ENCODE results near the gene NEMF.
A peak's percentile ranks its signal among the peaks of the same experiment; 100 is the strongest.
"Not testable (repeated sequence)": the region's sequence is repeated elsewhere in the genome, so short reads cannot be mapped to it uniquely, and the experiment has no call there.

The NEMF gene

DNA sequence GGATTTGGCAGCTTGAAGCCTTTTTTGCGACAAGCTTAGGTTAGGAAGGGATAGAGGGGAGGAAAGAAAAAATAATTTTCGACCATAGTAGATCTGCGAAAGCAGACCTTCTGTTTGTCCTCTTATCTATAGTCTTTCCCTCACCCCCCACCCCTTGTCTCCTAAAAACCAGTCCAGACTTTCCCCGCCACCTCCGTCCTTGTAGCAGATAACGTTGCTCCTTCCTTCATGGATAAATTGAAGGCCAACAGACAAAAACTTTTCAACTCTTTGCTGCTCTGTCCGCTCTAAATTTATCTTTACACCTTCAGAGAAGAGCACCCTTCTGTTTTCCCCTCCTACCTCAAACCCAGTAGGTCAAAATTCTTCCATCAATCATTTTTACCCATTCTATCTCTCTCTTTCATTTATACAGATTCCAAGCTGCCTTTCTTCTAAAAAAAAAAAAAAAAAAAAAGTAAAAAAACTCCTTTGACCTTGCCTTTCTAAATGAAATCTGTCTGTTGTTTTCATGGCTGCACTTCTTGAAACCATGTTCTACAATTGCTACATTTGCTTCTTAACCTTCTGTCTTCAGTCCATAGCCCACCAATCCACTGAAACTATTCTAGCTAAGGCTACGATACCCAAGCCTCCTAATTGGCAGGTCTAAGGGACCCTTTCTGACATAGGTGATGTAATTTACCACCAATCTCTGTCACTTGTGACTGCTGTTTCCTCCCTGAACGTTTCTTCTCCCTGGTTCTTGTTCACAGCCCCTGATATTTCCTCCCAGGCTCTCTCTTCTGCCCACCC is 11.1 kb upstream of the NEMF start:
- H3K36me3 ChIP-seq (ENCODE audit: insufficient read depth, low read length): no peaks in the 10 kb centered on the region
- H3K9ac ChIP-seq (ENCODE audit: low read depth, low read length): peak overlapping the region; percentile 93
- H3K9me3 ChIP-seq (ENCODE audit: control insufficient read depth, insufficient read depth, low read length): no peaks in the 10 kb centered on the region
- peaks cover 3% of the 10 kb centered on the region; the same call in 1 of the 2 replicates for H3K4me1 ChIP-seq (ENCODE audit: insufficient read depth, low read length)

DNA sequence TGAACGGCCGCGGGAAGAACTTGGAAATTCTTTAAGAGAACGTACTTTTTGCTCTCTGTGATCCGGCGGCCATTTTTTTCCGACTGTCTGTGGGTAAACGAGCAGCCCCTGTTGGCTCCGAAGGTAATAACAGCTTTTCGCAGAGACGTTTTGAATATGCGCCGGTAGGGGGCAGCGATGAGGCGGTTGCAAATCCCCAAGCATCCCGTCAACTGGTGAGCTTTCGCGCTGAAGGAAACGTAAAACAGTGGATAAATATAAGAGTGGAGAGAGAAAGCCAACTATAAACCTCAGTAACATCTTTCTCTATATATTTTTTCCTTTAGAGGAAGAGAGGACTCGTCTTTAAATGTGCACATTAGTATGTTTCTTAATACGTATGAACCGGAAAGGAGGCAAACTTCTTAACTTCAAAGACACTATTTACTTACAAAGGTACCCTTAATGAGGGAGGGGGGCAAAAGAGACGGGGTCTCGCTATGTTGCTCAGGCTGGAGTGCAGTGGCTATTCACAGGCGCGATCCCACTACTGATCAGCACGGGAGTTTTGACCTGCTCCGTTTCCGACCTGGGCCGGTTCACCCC is 9.6 kb upstream of the NEMF start:
- no peaks in the 10 kb centered on the region for H3K9me3 ChIP-seq (ENCODE audit: control insufficient read depth, insufficient read depth, low read length)
- H3K9ac ChIP-seq (ENCODE audit: low read depth, low read length): peak overlapping the region; percentile 76
- H3K36me3 ChIP-seq (ENCODE audit: insufficient read depth, low read length): no peaks in the 10 kb centered on the region
- H3K4me1 ChIP-seq (ENCODE audit: insufficient read depth, low read length): no peaks in the 10 kb centered on the region

DNA sequence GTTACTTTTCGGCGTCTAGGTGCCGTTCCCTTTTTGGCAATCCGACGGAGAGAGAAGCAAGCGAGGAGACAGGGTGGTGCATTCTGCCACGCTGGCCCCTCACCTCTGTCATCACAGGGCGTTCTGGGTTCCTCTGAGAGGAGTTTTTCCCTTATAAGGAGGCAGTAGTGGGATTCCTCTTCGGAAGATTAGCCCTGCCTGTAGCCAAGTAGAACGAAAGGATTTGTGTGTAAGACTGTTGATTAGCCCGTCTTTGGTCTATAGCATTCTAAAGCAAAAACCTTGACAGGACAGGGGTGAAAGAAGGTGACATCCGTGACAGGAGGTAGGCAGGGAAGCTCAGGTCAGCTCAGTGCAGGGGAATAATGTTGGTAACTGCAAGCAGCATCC is 9.1 kb upstream of the NEMF start:
- Histone ChIP-seq H3K9me3 (ENCODE audit: control insufficient read depth, insufficient read depth, low read length) (no peaks in the 10 kb centered on the region), H3K9ac (ENCODE audit: low read depth, low read length) (peak overlapping the region; percentile 76), H3K4me1 (ENCODE audit: insufficient read depth, low read length) (no peaks in the 10 kb centered on the region), H3K36me3 (ENCODE audit: insufficient read depth, low read length) (no peaks in the 10 kb centered on the region)

DNA sequence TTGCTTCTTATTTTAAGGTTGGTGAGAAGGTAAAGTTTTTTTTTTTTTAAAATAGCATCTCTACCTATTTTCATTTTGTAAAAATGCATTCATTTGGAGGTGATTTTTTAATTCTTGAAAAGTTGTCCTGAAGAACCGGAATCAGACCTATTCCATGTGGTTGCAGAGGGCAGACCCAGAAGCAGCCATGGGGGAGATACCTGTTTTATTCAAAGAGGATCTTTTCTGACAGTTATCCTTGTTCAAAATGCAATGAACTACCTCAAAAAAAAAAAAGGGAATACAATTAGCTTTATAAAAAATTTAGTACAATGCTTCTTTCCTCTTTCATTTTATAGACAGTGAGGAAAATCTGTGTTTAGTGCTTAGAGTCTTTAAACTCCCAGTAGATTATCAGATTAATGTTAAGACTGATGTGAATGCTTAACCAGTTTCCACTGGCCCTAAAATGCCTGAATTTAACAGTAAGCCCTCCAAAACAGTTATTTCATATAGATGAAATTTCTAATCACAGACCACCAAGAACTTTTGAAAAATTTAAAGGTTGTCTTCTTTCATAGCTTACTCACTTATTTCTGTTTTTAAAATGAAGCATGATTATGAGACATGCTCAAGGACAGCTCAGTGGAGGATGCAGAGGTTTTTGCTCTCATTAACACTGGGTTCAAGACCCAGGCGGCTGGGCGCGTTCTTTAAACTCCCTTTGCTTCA is 8.6 kb upstream of the NEMF start:
- H3K4me1 ChIP-seq (ENCODE audit: insufficient read depth, low read length): no peaks in the 10 kb centered on the region
- no peaks in the 10 kb centered on the region for H3K9me3 ChIP-seq (ENCODE audit: control insufficient read depth, insufficient read depth, low read length)
- no peaks in the 10 kb centered on the region for H3K36me3 ChIP-seq (ENCODE audit: insufficient read depth, low read length)
- peak overlapping the region; percentile 76 for H3K9ac ChIP-seq (ENCODE audit: low read depth, low read length)

DNA sequence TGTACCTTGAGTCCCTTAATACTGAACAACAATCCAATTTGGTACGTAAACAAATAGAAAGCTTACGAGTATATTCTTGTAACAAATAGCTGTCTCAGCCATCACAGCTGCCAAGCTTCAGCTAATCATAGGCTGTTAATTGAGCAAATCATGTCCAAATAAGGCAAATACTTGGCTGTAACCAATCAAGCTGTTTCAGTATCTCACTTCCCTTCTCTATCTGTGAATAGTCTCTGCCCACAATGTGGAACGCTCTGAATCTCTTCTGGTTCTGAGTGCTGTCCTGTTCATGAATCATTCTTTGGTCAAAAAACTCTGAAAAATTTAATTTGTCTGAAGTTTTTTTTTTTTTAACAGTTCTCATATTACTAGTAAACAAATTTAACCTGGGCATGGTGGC is 5.8 kb upstream of the NEMF start:
- H3K36me3 ChIP-seq (ENCODE audit: insufficient read depth, low read length): no peaks in the 10 kb centered on the region
- no peaks in the 10 kb centered on the region for H3K9me3 ChIP-seq (ENCODE audit: control insufficient read depth, insufficient read depth, low read length)
- no peaks in the 10 kb centered on the region for H3K4me1 ChIP-seq (ENCODE audit: insufficient read depth, low read length)
- H3K9ac ChIP-seq (ENCODE audit: low read depth, low read length): no peak overlapping the region

DNA sequence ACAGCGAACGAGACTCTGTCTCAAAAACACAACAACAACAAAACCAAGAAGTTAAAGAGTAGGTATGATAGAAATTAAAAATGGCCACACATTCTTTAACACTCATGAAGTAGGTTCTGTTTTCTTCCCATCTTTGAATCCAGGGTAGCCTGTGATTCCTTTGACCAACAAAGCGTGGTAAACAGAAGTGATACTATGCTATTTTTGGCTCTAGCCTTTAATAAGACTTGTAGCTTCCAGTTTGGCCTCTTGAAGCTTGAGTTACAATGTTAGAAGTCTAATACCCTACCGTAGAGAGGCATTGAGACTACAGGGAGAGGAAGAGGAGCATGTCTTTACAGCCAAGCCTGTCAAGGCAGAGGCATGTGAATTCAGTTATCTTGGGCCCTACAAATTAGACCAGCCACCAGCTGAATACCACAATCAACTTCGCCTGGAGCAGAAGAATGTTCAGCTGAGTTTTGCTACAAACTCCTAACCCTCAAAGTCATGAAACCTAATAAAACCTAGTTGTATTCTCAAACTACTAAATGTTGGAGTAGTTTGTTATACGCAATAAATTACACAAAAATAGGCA is 4.9 kb upstream of the NEMF start:
- no peaks in the 10 kb centered on the region for H3K9me3 ChIP-seq (ENCODE audit: control insufficient read depth, insufficient read depth, low read length)
- H3K36me3 ChIP-seq (ENCODE audit: insufficient read depth, low read length): no peaks in the 10 kb centered on the region
- H3K9ac ChIP-seq (ENCODE audit: low read depth, low read length): no peak overlapping the region
- H3K4me1 ChIP-seq (ENCODE audit: insufficient read depth, low read length): no peaks in the 10 kb centered on the region

DNA sequence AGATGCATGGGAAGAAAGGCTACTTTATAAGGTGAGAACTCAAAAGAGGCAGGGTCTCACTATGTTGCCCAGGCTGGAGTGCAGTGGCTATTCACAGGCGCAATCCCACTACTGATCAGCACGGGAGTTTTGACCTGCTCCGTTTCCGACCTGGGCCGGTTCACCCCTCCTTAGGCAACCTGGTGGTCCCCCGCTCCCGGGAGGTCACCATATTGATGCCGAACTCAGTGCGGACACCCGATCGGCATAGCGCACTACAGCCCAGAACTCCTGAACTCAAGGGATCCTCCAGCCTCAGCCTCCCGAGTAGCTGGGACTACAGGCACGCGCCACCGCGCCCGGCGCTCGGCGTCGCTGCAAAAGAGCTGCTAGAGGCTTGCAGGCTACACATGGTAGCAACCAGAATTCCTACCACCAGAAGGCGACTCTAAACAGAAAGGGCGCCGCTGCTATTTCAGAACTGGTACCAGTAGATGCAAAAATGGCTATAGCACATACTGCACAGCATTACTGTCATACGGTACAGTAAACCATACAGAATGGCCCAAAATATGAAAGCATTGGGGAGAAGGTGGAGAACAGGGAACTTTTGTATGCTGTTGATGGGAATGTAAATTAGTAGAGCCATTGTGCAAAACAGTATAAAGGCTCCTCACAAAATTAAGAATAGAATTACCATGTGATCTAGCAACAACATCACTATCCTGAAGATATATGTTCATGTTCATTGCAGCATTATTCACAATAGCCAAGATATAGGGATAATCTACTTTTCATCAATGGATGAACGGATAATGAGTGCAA is 1.2 kb upstream of the NEMF start:
- H3K36me3 ChIP-seq (ENCODE audit: insufficient read depth, low read length): peaks cover 9% of the 10 kb centered on the region
- H3K4me1 ChIP-seq (ENCODE audit: insufficient read depth, low read length): no peaks in the 10 kb centered on the region
- H3K9me3 ChIP-seq (ENCODE audit: control insufficient read depth, insufficient read depth, low read length): no peaks in the 10 kb centered on the region
- peak overlapping the region; percentile 100; the same call in 1 of the 2 replicates for H3K9ac ChIP-seq (ENCODE audit: low read depth, low read length)

DNA sequence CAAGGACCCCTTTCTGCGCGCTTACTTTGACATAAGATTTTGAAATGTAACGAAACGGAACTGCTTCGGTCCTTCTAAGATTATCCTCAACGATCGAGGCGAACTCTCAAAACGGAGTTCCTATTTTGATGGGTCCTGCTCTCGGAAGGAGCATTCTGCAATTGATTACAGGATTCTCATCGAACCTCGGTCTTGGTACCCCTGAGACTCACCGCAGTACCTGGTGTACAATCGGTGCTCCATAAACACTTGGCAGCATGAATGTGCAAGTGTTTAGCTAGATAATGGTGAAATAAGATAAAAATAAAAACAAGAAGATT is 530 bp upstream of the NEMF start:
- Histone ChIP-seq H3K4me1 (ENCODE audit: insufficient read depth, low read length) (no peaks in the 10 kb centered on the region), H3K9ac (ENCODE audit: low read depth, low read length) (peak overlapping the region; percentile 100), H3K36me3 (ENCODE audit: insufficient read depth, low read length) (peaks cover 9% of the 10 kb centered on the region), H3K9me3 (ENCODE audit: control insufficient read depth, insufficient read depth, low read length) (no peaks in the 10 kb centered on the region)

DNA sequence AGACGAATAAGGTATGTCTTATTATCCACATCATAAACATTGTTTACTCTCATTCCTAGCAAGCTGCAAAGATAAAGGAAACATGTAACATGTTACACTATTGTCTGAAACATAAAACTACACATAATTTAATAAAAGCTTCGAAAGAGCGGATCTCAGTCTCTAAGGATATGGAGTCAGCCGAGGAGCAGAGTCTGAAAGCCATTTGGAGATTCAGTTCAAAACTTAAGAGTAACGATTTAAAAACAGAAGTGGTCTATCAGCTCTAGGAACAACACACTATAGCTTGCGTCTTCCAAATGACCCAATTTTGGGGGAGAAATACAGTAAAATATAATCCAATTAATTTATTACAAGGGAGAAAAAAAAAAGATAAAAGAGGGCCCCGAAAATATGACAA is 775 bp downstream of the NEMF start:
- H3K9me3 ChIP-seq (ENCODE audit: control insufficient read depth, insufficient read depth, low read length): no peaks in the 10 kb centered on the region

DNA sequence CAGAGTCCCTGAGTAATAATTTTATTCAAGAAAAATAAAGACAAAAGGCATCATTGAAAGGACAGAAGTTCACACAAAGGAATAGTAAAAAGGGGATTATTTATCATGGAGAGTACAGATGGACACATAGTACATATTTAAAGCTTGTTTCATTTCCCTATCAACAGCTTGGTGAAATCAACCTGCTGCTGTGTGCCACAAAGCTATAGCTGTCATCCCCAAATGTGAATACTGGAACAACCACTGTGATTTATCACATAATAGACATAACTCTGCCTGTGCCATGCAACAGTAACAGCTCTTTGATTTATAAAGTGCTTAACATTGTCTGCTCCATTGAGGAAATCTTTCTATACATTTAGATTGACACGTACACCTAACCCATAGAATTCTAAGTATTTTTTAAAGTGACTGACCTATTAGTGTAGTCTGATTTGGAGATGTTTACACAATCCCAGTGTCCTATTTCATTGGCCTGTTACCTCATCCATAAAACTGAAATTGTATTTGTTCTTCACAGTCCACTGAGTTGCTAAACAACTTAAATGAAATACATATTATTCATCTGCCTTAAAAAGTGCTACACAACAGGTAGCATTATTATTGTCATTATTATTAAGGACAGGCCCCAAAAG is 3.3 kb downstream of the NEMF start:
- H3K9ac ChIP-seq (ENCODE audit: low read depth, low read length): no peak overlapping the region
- H3K4me1 ChIP-seq (ENCODE audit: insufficient read depth, low read length): no peaks in the 10 kb centered on the region
- peaks cover 10% of the 10 kb centered on the region for H3K36me3 ChIP-seq (ENCODE audit: insufficient read depth, low read length)
- no peaks in the 10 kb centered on the region for H3K9me3 ChIP-seq (ENCODE audit: control insufficient read depth, insufficient read depth, low read length)

More for the DNA sequence above, 775 bp downstream of the NEMF start:
- Histone ChIP-seq H3K36me3 (ENCODE audit: insufficient read depth, low read length) (peaks cover 9% of the 10 kb centered on the region), H3K4me1 (ENCODE audit: insufficient read depth, low read length) (no peaks in the 10 kb centered on the region), H3K9ac (ENCODE audit: low read depth, low read length) (peak overlapping the region; percentile 100)

DNA sequence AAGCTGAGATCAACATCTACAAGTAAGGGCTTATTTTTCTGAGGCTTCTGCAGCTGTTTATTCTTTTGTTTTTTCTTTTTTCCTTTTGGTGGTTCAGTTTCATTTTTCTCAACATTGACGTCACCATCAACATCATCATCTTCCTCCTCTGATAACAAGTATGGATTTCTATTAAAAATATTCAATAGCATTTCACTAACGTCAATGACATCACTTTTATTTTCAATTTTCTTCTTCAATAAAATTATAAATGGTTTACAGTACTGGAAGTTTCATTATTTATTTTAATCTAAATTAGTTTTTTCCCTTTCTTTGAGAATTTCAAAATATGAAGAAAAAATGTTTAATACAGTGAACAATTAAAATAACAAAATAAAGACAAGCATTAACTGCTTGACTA is 23.9 kb downstream of the NEMF start:
- H3K36me3 ChIP-seq (ENCODE audit: insufficient read depth, low read length): peaks cover 43% of the 10 kb centered on the region
- no peak overlapping the region for H3K9ac ChIP-seq (ENCODE audit: low read depth, low read length)
- no peaks in the 10 kb centered on the region for H3K9me3 ChIP-seq (ENCODE audit: control insufficient read depth, insufficient read depth, low read length)
- H3K4me1 ChIP-seq (ENCODE audit: insufficient read depth, low read length): no peaks in the 10 kb centered on the region

DNA sequence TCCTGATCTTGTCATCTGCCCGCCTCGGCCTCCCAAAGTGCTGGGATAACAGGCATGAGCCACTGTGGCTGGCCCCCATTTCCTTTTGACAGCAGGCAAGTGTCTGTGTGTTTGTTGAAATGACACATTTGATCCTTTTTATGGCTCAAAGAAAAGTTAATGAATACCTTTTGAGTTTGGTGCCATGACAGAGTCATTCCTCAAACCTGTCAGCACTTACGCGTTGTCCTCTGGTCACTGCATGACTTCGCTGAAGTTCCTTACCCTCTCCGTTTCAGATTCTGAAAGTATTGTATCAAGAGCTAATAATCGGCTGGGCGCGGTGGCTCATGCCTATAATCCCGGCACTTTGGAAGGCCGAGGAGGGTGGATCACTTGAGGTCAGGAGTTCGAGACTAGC is 32.4 kb downstream of the NEMF start:
- Histone ChIP-seq H3K9ac (ENCODE audit: low read depth, low read length) (no peak overlapping the region), H3K9me3 (ENCODE audit: control insufficient read depth, insufficient read depth, low read length) (no peaks in the 10 kb centered on the region), H3K4me1 (ENCODE audit: insufficient read depth, low read length) (no peaks in the 10 kb centered on the region), H3K36me3 (ENCODE audit: insufficient read depth, low read length) (peaks cover 18% of the 10 kb centered on the region)

DNA sequence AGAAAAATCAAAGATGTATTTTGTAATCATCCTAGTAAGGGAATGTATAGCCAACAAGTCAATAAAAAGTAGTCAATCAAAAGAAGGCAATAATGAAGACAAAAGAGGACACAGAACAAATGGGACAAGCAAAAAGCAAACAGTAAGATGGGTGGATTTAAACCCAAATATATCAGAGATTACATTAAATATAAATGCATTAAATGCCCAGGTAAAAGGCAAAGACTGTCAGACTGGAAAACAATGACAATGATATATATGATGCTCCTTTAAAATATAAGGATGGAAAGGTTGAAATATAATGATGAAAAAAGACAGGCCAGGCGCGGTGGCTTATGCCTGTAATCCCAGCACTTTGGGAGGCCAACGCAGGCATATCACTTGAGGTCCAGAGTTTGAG is 35.7 kb downstream of the NEMF start:
- Histone ChIP-seq H3K4me1 (ENCODE audit: insufficient read depth, low read length) (no peaks in the 10 kb centered on the region), H3K36me3 (ENCODE audit: insufficient read depth, low read length) (peaks cover 15% of the 10 kb centered on the region), H3K9ac (ENCODE audit: low read depth, low read length) (no peak overlapping the region), H3K9me3 (ENCODE audit: control insufficient read depth, insufficient read depth, low read length) (no peaks in the 10 kb centered on the region)

DNA sequence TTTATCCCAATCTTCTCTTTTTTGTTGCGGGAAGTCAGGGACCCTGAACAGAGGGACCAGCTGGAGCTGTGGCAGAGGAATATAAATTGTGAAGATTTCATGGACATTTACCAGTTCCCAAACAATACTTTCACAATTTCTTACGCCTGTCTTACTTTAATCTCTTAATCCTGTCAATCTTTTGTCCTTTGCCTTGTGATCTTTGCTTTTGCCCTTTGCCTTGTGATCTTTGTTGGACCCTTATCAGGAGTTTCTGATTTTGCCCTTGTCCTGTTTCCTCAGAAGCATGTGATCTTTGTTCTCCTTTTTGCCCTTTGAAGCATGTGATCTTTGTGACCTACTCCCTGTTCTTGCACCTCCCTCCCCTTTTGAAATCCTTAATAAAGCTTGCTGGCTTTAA is 36.5 kb downstream of the NEMF start:
- peaks cover 15% of the 10 kb centered on the region for H3K36me3 ChIP-seq (ENCODE audit: insufficient read depth, low read length)
- not testable (repeated sequence) for H3K9ac ChIP-seq (ENCODE audit: low read depth, low read length); H3K9me3 ChIP-seq (ENCODE audit: control insufficient read depth, insufficient read depth, low read length); H3K4me1 ChIP-seq (ENCODE audit: insufficient read depth, low read length)

Data from ES-I3 (cell line).